Measurements from ENCODE around the gene MDFIC.

Gene MDFIC

DNA sequence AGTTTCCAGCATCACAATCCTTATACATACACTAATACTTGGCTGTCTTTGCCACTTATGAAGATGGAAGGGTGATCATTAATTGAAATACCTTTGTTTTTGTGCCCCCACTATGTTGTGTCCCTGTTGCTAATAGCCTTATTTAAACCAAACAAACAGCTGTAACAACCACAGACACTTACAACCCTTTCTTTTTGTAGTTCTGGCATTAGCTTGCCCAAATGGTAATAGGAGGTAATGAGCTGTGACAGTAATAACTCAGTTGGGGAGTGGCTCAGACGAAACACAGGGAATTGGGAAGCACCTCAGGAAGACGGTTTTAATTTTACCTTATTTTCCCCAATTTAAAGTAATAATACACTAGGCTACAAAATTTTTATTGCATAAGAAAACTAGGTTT is 83.4 kb downstream of the MDFIC start:
- no peak for DNase-seq

DNA sequence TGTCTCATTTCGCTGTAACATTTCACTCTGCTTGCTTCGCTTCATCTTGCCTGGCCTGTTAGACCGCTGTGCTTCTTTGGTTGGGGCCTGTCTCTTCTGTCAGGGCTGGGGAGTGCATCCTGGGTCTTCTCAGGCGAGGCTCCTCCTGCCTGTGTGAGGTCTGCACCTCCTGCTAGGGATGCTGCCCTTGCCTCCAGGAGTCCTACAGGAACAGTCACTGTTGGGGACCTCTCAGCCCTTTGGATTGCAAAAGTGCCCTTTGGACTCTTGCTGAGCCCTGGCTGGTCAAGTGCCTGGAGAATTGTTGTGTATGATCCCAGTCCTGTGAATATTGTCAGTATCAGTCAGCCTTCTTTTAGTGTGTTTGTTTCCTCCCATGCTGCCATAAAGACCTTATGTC is 84.1 kb downstream of the MDFIC start:
- no peak for DNase-seq

DNA sequence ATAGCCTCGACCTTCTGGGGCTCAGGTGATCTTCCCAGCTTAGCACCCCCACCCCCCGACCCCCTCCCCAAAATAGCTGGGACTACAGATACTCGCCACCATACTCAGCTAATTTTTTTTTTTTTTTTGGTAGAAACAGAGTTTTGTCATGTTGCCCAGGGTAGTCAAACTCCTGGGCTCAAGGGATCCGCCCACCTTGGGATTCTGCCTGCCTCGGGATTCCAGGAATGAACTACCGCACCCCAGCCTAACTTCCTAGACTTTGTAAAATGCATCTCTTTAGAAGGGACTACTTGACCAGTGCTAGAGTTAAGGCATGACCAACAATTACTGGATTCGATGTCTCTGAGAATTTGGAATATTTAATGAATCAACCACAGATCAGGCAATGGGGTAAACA is 85.9 kb downstream of the MDFIC start:
- no peak for DNase-seq

DNA sequence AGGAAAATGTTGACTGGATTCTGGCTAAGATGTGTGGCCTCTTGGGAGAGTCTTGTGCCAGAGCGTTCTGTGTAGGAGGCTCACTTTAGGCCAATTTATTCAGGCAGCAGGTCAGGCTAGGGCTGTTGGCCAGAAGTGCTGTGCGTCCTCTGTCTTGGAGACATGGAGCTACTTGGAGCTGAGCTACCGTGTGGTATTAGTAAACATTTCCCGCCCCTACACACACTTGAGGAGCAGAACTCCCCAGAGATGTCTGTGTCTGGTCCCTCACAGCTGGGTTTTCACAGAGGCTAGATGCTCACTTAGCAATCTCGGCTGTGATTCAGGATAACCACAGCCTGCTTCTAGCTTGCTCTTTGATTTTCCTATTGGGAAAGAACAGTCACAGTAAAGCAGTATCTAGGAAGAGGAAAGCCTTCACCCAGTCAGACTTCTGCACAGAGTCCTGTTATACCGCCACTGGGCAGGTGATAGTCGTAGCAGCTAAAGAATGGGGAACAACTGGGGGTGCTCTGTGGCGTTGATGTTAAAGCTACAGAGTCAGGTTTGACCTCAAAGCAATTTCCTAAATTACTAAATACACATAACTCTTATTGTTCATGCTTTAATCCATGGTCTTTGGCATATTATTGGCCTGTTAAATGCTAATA is 86.7 kb downstream of the MDFIC start:
- DNase-seq = peak in 1 of 2 donors; percentile 8

DNA sequence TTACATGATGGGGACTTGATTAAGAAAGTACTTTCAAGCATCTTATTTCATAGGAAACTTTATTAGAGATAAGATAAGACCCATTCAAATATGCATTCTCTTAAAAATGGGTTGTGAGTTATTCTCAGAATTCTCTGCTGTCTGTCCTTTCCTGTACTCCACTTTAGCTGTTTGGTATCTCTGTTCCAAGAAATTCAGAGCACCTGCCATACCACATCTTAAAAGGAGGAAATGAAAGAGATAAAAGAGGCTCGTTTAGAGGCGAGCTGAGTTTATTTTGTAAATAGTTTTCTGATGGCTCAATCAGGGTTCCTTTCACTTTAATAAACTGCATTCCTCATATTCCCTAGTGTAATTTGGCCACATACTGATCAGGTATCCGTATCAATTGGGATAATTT is 87.2 kb downstream of the MDFIC start:
- no peak for DNase-seq

DNA sequence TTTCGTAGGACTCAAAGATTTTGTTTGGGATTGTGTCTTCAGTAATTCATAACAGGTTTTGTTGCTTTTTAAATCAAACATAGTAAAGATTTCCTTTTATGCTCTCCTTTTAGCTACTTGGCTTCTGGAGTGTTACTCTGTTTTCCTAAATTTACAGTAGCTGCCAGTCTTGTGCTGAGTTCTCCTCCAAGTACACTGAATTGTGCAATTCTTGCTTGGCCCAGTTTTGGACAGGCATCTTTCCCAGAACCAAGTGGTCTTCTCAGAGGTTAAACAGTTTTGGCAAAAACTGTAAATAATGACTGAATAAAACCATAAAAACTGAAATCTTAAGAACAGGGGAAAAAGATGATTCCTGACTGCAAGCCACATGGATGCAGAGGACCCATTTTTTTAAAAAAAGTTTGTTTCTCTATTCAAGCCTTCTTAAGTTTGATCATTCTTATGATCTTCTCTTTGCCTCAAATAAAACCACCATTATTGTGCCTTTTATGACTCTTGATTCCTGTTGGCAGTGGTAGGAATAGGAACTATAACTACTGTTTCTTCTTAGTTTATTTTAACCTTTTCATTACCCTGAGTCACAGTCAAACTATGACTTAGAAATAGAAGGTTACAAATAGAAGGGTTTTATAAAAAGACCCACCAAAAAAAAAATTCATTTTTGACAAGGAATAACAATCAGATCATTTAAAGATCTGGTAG is 88.0 kb downstream of the MDFIC start:
- no peak for DNase-seq

DNA sequence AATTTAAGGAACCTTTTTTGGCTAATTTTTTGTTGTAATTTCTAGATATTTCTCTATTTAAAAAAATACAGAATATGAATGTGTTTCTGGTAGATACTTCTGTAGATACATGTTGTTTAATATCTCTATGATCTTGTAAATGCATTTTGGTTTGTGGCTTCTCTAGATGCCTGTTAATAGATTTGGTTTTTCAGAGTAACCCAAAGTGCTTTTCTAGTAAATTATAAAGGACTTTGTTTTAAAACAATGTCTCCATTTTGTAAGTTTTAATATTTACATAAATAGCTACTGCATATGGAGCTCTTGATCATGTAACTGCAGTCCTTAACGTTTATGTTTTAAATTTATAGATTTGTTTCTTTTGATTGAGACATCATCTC is 88.5 kb downstream of the MDFIC start:
- no peak for DNase-seq

DNA sequence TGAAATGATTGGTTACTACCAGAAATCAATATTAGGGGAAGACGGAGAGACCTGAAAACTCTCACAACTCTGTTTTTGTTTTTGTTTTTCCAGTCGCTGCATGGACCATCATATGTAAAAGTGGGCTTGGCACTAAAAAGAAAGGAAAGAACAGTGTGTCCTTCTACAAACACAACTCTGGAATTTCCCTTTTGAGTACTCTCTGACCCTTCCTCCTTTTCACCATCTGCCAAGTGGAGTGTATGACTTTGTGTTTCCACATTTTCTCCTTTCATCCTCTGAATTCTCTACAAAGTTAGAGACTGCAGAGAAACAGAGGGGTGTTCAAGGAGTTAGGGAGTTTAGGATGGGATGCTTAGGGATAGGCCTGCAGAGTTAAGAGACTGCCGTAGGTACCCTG is 92.0 kb downstream of the MDFIC start:
- no peak for DNase-seq

DNA sequence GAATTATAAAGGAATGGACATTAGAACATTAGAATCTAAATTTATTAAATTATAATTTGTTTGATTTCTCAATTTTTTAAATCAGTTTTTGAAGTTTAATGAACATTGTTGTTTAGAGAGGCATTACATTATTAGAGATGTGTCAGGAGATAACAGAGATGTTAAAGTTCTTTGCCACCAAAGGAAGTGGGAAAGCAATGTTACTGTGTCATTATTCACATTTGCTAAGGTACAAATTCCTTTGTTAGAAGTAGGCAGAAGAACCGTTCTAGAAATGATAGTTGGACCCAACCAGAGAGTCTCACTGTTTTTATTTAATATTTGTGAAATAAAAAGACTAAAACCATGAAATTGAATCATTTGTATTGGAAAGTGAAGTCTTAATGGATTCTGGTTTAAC is 92.9 kb downstream of the MDFIC start:
- no peak for DNase-seq

DNA sequence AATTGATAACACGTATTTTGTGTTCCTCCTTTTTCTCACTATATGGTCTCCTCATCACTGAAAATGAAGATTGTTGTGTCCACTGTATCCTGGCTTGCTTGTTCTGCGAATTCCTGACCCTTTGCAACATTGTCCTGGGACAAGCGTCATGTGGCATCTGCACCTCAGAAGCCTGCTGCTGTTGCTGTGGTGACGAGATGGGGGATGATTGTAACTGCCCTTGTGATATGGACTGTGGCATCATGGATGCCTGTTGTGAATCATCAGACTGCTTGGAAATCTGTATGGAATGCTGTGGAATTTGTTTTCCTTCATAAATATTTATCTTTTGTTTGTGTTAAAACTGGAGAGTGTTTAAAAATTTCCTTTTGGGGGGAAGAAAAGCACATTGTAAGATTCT is 93.7 kb downstream of the MDFIC start:
- no peak for DNase-seq

DNA sequence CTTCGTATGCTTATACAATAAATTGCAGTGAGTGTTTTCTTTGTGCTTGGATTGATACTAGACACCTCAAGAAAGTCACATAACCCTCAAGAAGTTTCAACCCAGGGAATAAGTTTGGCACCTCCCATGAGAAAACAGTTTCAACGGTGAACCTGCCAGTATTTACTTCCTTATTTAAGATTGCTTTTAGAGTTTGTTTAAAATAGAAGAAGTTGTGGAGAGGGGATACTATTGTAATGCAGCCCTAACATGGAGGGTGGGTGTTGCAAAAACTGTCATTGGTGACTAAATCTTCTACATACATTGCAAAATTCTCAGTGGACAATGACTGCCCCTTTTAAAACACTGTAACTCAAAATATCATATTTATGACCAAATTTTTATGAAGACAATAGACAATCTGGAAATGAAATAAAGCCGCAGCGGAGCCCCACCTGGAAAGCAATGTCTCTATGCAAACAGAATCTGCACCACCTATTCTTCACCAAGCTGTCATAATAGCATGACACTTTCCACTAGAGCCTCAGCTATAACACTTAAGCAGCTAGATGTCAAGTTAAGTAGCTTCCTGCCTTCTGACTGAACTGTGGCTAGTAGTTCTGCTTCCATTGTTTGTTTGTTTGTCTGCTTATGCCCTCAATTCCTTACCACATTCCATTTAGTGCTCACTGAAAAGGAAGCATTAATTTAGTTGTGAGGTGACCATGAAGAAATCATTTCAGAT is 98.2 kb downstream of the MDFIC start:
- no peak for DNase-seq

DNA sequence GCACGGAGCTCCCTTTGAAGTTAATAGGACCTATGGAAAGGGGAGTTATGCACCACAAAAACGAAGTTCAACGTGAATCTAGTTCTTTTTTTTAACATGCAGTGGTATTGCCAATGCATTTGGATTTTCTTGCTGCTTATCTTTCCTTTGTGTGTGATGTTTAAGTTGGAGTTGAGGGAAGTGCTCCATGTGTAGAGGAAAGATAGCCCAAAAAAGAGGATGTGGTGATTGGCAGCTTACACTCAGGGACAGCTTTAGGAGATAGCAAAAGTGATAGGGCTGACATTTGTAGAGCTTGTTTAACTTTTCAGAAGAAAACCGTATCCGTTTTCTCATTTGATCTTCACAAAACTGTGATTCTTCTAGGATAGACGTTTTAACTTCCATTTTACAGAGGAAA is 101.3 kb downstream of the MDFIC start:
- no peak for DNase-seq

DNA sequence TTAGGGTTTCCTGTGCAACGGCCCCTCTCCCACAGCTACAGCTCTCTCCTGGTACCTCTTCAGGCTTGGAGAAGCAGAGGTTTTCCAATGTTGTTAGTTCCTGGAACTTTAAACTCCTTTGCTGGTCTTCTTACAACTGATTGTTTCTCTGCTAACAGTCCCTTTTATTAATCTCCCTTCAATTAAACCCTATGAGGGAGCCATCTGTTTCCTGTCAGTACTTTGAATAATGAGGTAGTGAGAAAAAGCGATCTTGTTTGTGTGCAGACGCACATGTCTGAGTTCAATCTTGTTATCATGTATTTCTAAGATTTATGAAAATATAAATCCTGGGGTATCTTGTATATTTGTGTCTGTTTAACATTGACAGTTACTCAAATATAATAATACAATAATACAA is 102.4 kb downstream of the MDFIC start:
- DNase-seq = no peak

DNA sequence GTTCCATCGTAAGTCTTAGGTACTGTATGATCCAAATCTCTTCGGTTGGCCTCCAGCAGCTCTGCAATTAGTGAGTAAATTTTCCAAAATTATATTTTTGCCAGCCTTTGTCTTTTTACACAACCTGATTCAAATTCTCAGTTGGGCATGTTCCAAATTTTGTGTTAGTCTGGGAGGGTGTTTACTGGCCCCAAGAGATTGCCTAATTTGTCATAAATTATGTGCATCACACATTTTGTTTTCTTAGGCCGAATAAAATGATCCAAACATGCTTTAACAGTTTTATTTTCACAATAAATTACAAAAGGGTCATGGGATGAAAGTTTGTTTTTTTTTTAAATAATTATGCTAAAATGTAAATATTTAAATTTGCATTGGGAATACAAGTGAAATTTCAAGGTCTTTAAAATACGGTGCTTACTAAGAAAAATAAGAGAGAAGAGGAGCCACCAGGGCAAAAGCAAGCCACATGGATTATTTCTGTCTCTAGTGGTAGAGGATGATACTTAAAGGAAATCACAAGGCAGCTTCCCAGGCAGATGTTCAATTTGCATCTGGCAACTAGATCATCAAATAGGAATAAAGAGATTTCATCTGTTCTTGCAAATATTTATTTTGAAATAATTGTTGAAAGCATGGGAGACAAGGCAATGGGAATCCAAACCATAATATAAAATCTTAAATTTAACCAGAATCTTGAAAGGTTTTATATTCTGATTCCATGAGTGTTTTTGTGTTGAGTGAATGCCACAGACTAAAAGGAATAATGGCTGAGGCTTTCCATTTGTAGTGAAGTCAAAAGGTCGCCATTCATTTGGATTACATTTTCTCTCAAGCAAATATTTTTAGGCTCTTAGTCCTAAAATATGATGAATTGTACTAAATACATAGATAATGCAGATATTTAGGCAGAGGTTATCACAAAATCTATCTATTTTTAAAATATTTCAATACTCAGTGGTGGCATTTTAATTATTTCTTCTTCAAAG is 111.1 kb downstream of the MDFIC start:
- no peak for DNase-seq

DNA sequence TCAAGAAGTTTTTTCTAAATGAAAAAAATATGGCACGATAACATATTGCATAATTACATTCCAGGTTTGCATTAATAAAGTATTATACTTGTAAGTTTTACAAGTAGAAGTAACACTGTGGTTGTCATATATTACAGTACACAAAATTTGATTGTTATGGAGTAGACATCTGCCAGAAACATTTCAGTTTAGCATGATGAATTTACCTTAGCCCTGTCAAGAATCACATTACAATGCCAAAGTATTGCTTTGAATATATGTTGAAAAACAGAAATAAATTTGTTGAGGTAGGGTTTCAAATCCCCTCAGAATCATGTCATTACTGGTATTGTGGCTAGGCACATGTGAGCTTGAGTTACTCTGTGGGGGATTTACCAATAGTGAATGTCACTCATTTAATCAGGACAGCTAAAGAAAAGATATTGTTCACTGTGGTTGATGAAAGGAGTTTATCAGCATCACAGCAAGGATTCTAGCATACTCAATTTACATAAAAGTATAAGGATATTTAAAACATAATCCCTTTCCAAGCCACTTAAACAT is 112.1 kb downstream of the MDFIC start:
- no peak for DNase-seq

DNA sequence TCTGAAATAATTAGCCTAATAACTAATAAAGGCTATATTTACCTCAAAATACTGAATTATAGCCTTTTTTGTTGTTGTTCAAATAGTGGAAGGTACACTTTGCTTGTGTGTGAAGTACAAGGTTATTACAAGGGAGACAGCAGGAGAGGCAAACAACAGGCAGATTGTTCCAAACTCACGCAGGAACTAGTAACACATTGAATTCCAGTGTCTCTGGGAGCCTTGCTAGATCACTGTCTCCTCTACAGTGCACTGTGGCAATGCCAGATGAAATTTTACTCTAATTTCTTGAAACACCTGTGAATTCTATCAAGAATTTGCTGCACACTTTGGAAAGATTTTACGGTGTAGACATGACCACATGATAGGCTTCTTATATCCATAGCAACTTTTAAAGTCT is 112.6 kb downstream of the MDFIC start:
- DNase-seq = no peak

DNA sequence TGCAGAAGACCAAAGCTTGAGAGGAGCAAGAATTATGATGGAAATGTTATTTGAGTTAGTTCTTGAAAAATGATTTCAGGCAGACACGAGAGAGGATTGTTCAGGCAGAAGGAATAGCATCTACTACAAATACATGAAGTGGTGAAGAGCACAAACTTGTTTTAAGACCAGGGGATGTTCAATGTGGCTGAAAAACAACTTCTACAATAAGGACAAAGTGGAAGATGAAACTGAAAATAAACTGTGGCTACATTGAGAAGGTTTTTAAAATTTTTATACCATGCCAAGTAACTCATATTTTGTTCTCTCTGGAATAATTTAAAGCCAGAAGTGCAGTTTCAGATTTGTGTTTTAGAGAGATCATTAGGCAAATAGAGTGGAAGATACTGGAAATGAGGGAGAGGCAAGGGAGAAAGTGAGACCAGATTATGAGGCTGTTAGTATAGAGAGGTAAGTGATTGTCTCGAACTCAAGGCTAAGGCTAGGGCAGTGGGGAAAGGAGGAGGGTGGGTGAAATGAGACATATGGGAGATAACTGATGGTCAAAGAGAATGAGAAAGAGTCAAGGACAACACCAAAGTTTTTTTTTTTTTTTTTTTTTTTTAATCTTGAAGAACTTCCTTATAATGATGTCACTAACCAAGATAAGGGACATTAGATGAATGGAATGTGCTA is 115.4 kb downstream of the MDFIC start:
- DNase-seq = no peak

DNA sequence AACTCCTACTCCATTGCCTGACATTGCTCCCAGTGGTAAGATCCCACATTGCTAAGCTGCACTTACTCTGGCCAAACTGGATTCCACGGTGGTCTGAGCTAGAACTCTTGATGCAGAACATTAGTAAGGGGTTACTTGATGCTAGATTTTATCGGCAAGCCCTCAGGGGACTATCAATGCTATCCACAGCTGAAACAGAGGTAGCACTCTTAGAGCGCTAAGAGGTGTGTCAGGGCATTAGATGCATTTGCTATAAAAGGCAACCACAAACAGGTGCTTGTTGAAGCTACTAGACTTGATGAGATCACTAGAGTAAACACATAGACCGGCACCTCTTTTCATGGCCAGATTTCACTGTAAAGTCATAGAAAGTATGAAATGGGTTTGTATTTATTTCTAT is 116.3 kb downstream of the MDFIC start:
- DNase-seq = no peak

DNA sequence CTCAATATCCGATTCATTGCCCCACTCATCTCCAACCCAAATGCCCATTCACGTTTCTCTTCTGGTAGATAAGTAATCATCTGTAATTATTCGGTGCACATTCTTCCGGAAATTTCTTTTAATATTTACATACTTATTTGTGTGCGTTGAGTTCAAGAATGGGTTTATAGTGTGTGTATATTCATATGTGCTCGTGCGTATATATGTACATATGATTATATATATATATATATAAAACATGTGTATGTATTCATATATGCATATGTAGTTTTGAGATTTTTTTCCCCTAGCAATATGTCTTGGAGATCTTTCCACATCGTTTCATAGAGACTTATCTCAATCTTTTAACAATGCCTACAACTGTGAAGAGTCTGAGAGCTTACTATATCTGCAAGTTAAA is 118.2 kb downstream of the MDFIC start:
- DNase-seq = no peak

DNA sequence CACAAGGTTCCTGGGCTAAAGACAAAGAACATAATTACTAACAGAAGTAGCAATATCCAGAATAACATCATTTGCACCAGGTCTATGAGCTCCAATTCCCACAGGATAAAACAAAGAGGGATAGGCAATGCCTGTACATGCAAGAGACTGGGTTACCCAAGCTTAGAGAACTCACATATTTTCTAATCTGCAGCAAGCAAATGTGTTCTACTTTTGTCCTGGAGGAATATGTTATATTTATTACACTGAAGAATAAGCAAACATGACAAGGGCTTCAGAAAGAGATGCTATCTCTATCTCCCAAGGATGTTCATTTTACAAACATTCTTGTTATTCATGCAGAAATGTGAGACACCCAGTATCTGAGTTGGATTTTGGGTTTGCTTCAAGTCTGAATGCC is 118.6 kb downstream of the MDFIC start:
- DNase-seq = no peak

DNA sequence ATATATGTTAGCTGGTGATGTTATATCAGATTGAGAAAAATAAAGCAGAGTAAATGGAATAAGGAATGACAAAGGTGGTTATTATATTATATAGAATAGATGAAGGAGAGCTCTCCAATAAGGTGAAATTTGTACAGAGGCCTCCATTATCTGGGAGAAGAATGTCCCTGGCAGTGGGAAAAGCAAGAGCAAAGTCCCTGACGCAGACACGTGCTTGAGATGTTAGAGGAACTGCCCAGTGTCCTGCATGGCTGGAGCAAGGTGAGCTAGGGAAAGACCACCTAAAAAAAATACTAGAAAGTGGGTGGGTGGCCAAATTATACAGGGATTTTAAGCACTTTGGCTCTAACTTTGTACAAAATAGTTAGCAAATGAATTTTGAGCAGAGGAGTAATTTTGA is 120.7 kb downstream of the MDFIC start:
- no peak for DNase-seq

DNA sequence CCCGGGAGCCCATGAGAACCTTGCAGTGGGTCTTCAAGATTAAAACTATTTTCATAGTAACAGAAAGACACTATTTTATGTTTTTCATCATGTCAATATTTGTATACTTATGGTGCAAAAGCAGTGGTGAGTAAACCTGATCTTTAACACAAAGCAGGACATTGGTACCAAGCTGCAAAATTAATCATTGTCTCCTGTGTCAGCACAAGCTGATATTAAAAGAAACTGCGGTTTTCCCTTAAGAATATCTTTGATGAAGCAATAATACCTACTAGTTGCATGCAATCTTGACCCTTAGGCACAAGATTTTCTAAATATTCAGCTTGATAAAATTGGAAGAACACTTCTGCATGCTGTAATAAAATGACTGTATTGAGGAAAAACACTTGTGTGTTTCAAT is 121.7 kb downstream of the MDFIC start:
- no peak for DNase-seq

Data from stimulated activated CD4-positive, alpha-beta T cell treated with anti-CD3 and anti-CD28 coated beads, Interleukin-2, amount 100 ng/mL, for 48 hours (primary cell).